GM23248 (cell line): Measurements from ENCODE around the gene TYRP1. TPM values are rescaled to one million over a fixed set of nuclear protein-coding genes. Genes with fewer than 3 reads are reported as not detected.
"Not testable (repeated sequence)": the region's sequence is repeated elsewhere in the genome, so short reads cannot be mapped to it uniquely, and the experiment has no call there.

Experiments used
- DNase-seq: peaks from one replicate; pipeline ENCODE4 v3.0.0-alpha.2; 2015
- H2AFZ ChIP-seq: fragments of 200-600 bp; sonication (generic); 2 replicates; pipeline ENCODE4 v1.6.1; 2016; ENCODE audit warnings: antibody characterized with exemption
- H3F3A ChIP-seq: fragments of 200-600 bp; sonication (generic); 2 replicates; pipeline ENCODE4 v1.6.1; 2016; ENCODE audit warnings: mild to moderate bottlenecking, antibody characterized with exemption, mixed run types; ENCODE audit not compliant: insufficient read depth
- H3K27ac ChIP-seq: fragments of 200-600 bp; sonication (generic); 2 replicates; pipeline ENCODE4 v1.5.1; 2016; ENCODE audit warnings: mild to moderate bottlenecking
- H3K27me3 ChIP-seq: fragments of 200-600 bp; sonication (generic); replicated peaks from 2 replicates; pipeline ENCODE4 v1.6.1; 2016; ENCODE audit warnings: mild to moderate bottlenecking; ENCODE audit not compliant: insufficient read depth
- H3K36me3 ChIP-seq: fragments of 200-600 bp; sonication (generic); 2 replicates; pipeline ENCODE4 v1.6.1; 2016; ENCODE audit warnings: low read depth, mild to moderate bottlenecking
- H3K4me1 ChIP-seq: fragments of 200-600 bp; sonication (generic); 2 replicates; pipeline ENCODE4 v1.6.1; 2016; ENCODE audit warnings: mild to moderate bottlenecking; ENCODE audit not compliant: insufficient read depth
- H3K4me2 ChIP-seq: fragments of 200-600 bp; sonication (generic); one replicate; pipeline ENCODE4 v1.6.1; 2016; ENCODE audit warnings: mild to moderate bottlenecking; ENCODE audit not compliant: unreplicated experiment
- H3K4me3 ChIP-seq: fragments of 200-600 bp; sonication (generic); 2 replicates; pipeline ENCODE4 v1.5.1; 2016; ENCODE audit warnings: mild to moderate bottlenecking
- H3K79me2 ChIP-seq: fragments of 200-600 bp; sonication (generic); 2 replicates; pipeline ENCODE4 v1.6.1; 2016; ENCODE audit warnings: mild to moderate bottlenecking; ENCODE audit not compliant: insufficient read depth
- H3K9ac ChIP-seq: fragments of 200-600 bp; sonication (generic); 2 replicates; pipeline ENCODE4 v1.6.1; 2016; ENCODE audit warnings: mild to moderate bottlenecking
- H3K9me2 ChIP-seq: fragments of 200-600 bp; sonication (generic); 2 replicates; pipeline ENCODE4 v1.6.1; 2016; ENCODE audit warnings: mixed run types, mild to moderate bottlenecking, moderate library complexity; ENCODE audit not compliant: insufficient read depth
- H3K9me3 ChIP-seq: fragments of 200-600 bp; sonication (generic); one replicate; pipeline ENCODE4 v1.6.1; 2017; ENCODE audit warnings: low read depth
- H4K20me1 ChIP-seq: fragments of 200-600 bp; sonication (generic); 2 replicates; pipeline ENCODE4 v1.6.0; 2016; ENCODE audit not compliant: insufficient read depth
- EZH2 ChIP-seq: fragments of 200-600 bp; sonication (generic); IDR thresholded peaks from 2 replicates; pipeline ENCODE4 v1.6.1; 2018; ENCODE audit warnings: antibody characterized with exemption, mild to moderate bottlenecking; ENCODE audit not compliant: insufficient read depth, poor library complexity, severe bottlenecking
- EZH2phosphoT487 ChIP-seq: fragments of 200-600 bp; sonication (generic); IDR thresholded peaks from 2 replicates; pipeline ENCODE4 v1.6.1; 2018; ENCODE audit warnings: antibody characterized with exemption, moderate library complexity, mild to moderate bottlenecking, low read depth; ENCODE audit not compliant: insufficient read depth
- WGBS, 2 experiments: methylation state at CpG; one replicate each; pipeline ENCODE4 v1.1.6; 2015 to 2017; ENCODE audit warnings: low lambda C conversion rate in 2 of 2, low coverage in 1 of 2; ENCODE audit errors: missing lambda C conversion rate in 2 of 2; 5-methylcytosine and 5-hydroxymethylcytosine counted together
- in situ Hi-C: fragments of 300-500 bp; cut with MboI; formaldehyde crosslinking; loops from 2 replicates; pipeline ENCODE4 v1.15.0; 2020
- polyA plus RNA-seq: library from polyadenylated mRNA; unstranded; fragments of >200 nt; fragmentation: Nextera tagmentation; extraction: Ambion mirVana; gene quantifications from 2 replicates; pipeline ENCODE4 v1.2.1, GENCODE V29; 2016
- total RNA-seq: library from RNA; depleted of rRNA; stranded (reverse); fragments of >200 nt; shearing (Covaris generic); gene quantifications from 2 replicates; pipeline ENCODE4 v1.2.3, GENCODE V29; 2014

The TYRP1 gene
- total and polyA plus RNA-seq, 2 experiments from 2014 or later, result not detected

DNA sequence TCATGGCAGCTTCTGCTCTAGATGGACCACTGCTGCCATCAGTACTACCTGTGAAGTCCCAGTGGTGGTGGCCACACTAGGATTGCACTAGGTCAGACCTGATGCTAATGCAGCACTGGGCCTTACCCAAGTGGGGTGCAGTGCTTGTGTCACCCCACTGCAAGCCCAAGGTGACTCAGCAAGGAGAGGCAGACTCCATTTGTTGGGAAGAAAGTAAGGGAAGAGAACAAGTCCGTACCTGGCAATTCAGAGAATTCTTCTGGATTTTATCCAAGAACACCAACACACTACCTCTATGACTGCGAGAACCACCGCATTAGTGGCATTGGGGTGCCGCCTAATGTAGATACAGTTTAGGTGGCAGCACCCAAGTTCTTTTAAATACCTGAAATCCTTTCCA lies 34.0 kb upstream of the TYRP1 start:
- Histone ChIP-seq H3K9ac (no peak overlapping the region), H3K36me3 (no peaks in the 10 kb centered on the region), H3K4me3 (no peak overlapping the region), H3K4me2 (no peak overlapping the region), H3K27me3 (no peaks in the 10 kb centered on the region), H3F3A (no peaks in the 10 kb centered on the region), H3K9me3 (no peaks in the 10 kb centered on the region), H3K4me1 (no peaks in the 10 kb centered on the region), H2AFZ (no peak overlapping the region), H4K20me1 (no peaks in the 10 kb centered on the region), H3K9me2 (no peaks in the 10 kb centered on the region), H3K79me2 (no peaks in the 10 kb centered on the region), H3K27ac (no peak overlapping the region)
- WGBS, 2 experiments, result 60 to 64% methylated on average over 4 of the region's 4 CpGs
- DNase-seq, result no peak
- no peak for TF ChIP-seq EZH2
- TF ChIP-seq EZH2phosphoT487, result no peak
- in situ Hi-C loops, result no loop called here

DNA sequence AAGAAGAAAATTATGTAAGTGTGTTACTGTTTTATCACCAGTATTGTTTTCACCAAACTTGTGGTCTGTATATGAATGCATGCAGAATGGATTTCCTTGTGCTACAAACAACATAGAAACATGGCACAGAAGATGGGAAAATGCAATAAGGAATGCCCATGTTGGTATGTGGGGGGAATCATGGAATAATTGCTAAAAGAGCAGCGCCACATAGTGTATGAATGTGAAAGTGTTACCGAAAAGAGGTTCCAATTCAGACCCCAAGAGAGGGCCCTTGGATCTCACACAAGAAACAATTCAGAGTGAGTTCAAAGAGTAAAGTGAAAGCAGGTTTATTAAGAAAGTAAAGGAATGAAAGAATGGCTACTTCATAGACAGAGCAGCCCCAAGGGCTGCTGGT lies 26.4 kb upstream of the TYRP1 start:
- Histone ChIP-seq H3K9ac (no peak overlapping the region), H3K9me2 (no peaks in the 10 kb centered on the region), H3K4me1 (no peaks in the 10 kb centered on the region), H4K20me1 (no peaks in the 10 kb centered on the region), H2AFZ (no peak overlapping the region), H3K79me2 (no peaks in the 10 kb centered on the region), H3K27ac (no peak overlapping the region), H3K4me2 (no peak overlapping the region), H3F3A (no peaks in the 10 kb centered on the region), H3K36me3 (no peaks in the 10 kb centered on the region), H3K9me3 (no peaks in the 10 kb centered on the region), H3K4me3 (no peak overlapping the region), H3K27me3 (no peaks in the 10 kb centered on the region)
- in situ Hi-C loops, result no loop called here
- TF ChIP-seq EZH2 (no peak), EZH2phosphoT487 (no peak)
- 42 to 48% methylated on average over 2 of the region's 2 CpGs for whole genome bisulfite sequencing, 2 experiments
- no peak for DNase-seq

DNA sequence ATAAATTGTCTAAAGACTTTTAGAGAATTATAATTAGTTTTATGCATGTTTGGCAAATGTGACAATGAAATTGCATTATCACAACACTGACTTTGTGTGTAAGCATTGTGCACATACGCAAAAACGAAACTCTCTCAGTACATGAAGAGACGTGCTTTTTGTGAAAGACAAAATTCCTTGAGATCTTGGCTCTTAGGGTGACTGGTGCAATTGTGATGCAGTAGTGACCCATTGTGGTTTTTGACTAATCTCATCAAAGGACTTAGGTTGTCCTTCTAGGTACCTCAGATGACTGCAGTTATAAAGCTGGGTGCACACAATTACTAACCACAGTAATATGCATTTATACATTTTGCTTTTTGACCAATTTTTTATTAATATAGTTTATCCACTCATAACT lies 25.3 kb upstream of the TYRP1 start:
- Histone ChIP-seq H3K9me2 (no peaks in the 10 kb centered on the region), H2AFZ (no peak overlapping the region), H3K4me1 (no peaks in the 10 kb centered on the region), H3K9ac (no peak overlapping the region), H3F3A (no peaks in the 10 kb centered on the region), H3K4me2 (no peak overlapping the region), H3K27me3 (no peaks in the 10 kb centered on the region), H3K36me3 (no peaks in the 10 kb centered on the region), H3K27ac (no peak overlapping the region), H3K79me2 (no peaks in the 10 kb centered on the region), H3K9me3 (no peaks in the 10 kb centered on the region), H4K20me1 (no peaks in the 10 kb centered on the region), H3K4me3 (no peak overlapping the region)
- no peak for DNase-seq
- TF ChIP-seq EZH2 (no peak), EZH2phosphoT487 (no peak)
- WGBS, 2 experiments, result 84 to 91% methylated on average over 3 of the region's 3 CpGs
- in situ Hi-C loops, result no loop called here

DNA sequence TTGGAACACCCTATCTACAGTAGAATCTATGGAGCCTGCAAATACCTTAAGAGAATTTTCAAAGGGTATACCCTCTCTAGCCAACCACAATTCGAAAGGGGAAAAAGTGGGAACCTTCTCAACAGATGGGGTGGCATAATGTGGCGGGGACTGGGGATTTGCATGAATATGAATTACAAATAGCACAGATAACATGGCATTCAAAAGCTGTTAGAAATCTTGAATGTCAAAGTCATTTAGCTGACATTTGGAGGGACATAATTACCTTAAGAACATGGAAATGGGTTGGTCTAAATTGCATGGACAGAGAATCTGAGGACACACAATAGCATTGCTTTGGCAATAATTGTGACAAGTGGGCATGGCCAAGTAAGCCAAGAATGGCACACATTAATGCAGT lies 23.2 kb upstream of the TYRP1 start:
- Histone ChIP-seq H3K4me3 (no peak overlapping the region), H3K9ac (no peak overlapping the region), H3K27me3 (no peaks in the 10 kb centered on the region), H3K4me1 (no peaks in the 10 kb centered on the region), H3K79me2 (no peaks in the 10 kb centered on the region), H3K27ac (no peak overlapping the region), H3K36me3 (no peaks in the 10 kb centered on the region), H3K9me3 (no peaks in the 10 kb centered on the region), H3K9me2 (no peaks in the 10 kb centered on the region), H3K4me2 (no peak overlapping the region), H2AFZ (no peak overlapping the region), H4K20me1 (no peaks in the 10 kb centered on the region), H3F3A (no peaks in the 10 kb centered on the region)
- TF ChIP-seq EZH2, result no peak
- no peak for TF ChIP-seq EZH2phosphoT487
- DNase-seq, result no peak
- in situ Hi-C loops, result no loop called here
- WGBS, 2 experiments, result 21 to 23% methylated on average over 2 of the region's 2 CpGs

DNA sequence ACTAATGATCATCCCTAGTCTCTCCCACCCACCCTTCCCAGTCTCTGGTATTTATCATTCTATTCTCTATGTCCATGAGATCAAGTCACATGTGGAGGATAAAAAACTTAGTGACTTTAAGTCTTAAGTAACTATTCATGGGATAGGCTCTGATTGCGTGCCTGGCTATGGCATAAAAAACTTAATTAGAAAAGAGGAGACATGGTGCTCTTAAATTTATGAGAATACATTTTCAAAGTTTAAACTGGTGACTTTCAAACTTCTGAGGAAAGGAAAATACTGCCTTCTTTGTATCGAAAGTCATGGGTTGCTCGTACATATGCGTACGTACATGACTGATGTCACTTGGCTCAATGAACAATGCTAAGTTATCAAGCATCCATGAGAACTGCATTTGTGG lies 18.2 kb upstream of the TYRP1 start:
- H3K79me2 ChIP-seq, result no peaks in the 10 kb centered on the region
- no peak overlapping the region for H2AFZ ChIP-seq
- TF ChIP-seq EZH2 (no peak), EZH2phosphoT487 (no peak)
- no peaks in the 10 kb centered on the region for H3K36me3 ChIP-seq
- no peak overlapping the region for H3K4me3 ChIP-seq
- H3K27ac ChIP-seq, result no peak overlapping the region
- H4K20me1 ChIP-seq, result no peaks in the 10 kb centered on the region
- peaks cover 2% of the 10 kb centered on the region; the same call in 1 of the 2 replicates for H3F3A ChIP-seq
- no peak for DNase-seq
- 79 to 85% methylated on average over 5 of the region's 5 CpGs for WGBS, 2 experiments
- H3K27me3 ChIP-seq, result no peaks in the 10 kb centered on the region
- in situ Hi-C loops, result no loop called here
- no peaks in the 10 kb centered on the region for H3K9me3 ChIP-seq
- no peak overlapping the region for H3K4me2 ChIP-seq
- no peak overlapping the region for H3K9ac ChIP-seq
- no peaks in the 10 kb centered on the region for H3K9me2 ChIP-seq
- H3K4me1 ChIP-seq, result peaks cover 2% of the 10 kb centered on the region

DNA sequence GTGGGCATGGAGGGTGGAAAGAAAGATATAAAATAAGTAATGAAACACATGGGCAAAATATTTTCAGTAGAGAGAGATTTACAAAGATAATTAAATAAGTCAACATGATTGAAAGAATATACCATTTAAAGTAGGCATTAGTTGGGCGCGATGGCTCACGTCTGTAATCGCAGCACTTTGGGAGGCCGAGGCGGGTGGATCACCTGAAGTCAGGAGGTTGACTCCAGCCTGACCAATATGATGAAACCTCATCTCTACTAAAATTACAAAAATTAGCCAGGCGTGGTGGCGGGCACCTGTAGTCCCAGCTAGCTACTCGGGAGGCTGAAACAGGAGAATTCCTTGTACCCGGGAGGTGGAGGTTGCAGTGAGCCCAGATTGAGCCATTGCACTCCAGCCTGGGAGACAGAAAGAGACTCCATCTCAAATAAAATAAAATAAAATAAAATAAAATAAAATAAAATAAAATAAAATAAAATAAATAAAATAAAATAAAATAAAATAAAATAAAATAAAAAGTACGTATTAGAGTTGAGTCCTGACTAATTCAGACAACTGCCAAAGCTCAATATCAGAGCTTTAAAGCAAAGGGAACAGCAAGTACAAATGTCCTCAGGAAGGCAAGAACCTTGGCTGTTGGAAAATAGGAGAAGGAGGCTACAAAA lies 15.6 kb upstream of the TYRP1 start:
- H3K4me1 ChIP-seq, result peaks cover 25% of the 10 kb centered on the region
- H3K36me3 ChIP-seq, H4K20me1 ChIP-seq, H3K9me2 ChIP-seq, H3K79me2 ChIP-seq, H3K4me2 ChIP-seq, DNase-seq, H3K9ac ChIP-seq, H3K27me3 ChIP-seq, in situ Hi-C loops, H2AFZ ChIP-seq, H3K9me3 ChIP-seq, H3K27ac ChIP-seq, H3K4me3 ChIP-seq: not testable (repeated sequence)
- WGBS, 2 experiments, result 78 to 80% methylated on average over 11 of the region's 11 CpGs
- H3F3A ChIP-seq, result peaks cover 25% of the 10 kb centered on the region
